NCI-H82 treated with DMSO at 0.1 percent for 48 hours (cell line): Measurements from ENCODE around the gene SEBOX.

Experiments used
- DNase-seq: peaks from one replicate; lab custom pipeline; 2025; ENCODE audit not compliant: unreplicated experiment; lab: John Stamatoyannopoulos, UW

SEBOX gene

GRCh38 chr17:28394337-28395116, 29.5 kb upstream of the SEBOX start:
- DNase-seq = no peak

DNA sequence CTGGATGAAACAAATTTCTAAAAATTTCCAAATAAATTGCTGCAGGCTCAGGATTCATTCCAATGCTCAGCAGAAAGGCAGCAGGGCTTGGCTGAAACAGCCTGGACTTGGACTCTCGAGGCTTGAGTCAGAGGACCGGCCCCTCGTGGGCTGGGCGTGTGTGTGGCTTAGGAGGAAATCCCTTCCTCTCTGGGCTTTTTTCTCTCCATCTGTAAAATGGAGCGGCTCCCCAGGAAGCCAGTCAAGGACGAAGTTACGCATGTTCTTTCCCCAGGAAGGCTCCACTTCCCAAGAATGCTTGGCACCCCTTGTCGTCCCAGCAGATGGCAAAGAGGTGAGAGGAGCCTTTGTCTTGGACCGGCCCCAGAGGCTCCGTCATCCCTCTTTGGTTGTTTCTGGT, 27.5 kb upstream of the SEBOX start:
- no peak for DNase-seq

GRCh38 chr17:28391401-28391800, 26.4 kb upstream of the SEBOX start:
- no peak for DNase-seq

DNA sequence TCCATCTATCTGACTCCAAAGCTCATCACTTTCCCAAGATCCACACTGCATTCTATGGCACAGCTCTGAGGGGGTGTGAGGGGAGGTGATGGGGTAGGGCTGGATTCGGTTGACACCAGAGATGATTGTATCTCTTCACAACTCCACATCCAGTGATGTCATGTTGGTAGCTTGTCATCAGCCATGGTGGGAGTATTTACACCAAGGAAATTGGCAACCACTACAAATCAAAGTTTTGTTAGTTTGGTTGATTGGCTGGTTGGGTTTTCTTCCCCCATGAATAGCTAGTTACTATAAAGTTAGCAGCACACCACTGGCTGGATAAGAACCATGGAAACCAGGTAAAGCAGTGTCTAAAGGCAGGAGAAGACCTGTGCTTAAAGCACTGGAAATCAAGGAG, 26.0 kb upstream of the SEBOX start:
- DNase-seq = no peak

GRCh38 chr17:28390563-28390962, 25.6 kb upstream of the SEBOX start:
- DNase-seq = no peak

- no peak for DNase-seq
Measured at GRCh38 chr17:28390141-28390540, 25.1 kb upstream of the SEBOX start.

DNA sequence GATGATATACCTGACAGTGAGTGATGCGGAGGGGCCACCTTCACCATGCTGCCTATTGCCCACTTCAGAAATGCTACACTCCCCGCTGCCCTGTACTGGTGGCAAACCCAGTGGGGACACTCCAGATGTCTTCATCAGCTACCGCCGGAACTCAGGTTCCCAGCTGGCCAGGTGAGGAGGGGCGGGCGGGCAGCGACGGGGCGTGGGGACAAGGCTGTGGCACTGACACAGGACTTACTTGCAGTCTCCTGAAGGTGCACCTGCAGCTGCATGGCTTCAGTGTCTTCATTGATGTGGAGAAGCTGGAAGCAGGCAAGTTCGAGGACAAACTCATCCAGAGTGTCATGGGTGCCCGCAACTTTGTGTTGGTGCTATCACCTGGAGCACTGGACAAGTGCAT, 23.1 kb upstream of the SEBOX start:
- DNase-seq = no peak

GRCh38 chr17:28386391-28386790, 21.4 kb upstream of the SEBOX start:
- no peak for DNase-seq

DNA sequence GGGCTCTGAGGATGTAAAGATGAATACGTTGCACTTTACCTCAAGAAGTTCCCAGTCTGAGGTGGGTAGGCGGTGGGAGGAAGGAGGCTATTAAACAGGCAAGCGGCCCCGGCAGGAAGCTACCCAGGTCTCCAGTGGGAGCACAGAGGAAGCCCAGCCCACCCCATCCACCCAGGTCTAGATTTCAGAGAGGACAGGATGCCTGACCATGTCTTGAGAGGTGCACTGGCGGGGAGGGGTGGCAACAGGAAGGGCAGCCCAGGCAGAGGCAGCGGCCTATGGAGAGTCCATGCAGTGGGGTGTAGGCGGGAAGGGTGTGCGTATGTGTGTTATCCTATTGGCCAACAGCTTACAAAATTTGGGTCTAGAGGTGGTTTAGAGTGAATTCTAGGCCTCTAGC, 20.4 kb upstream of the SEBOX start:
- no peak for DNase-seq

GRCh38 chr17:28385037-28385400, 20.0 kb upstream of the SEBOX start:
- DNase-seq = no peak

GRCh38 chr17:28384281-28385036, 19.5 kb upstream of the SEBOX start:
- DNase-seq = no peak

- no peak for DNase-seq
Measured at GRCh38 chr17:28381141-28381825, 16.3 kb upstream of the SEBOX start.

- no peak for DNase-seq
Measured at GRCh38 chr17:28379814-28380801, 15.1 kb upstream of the SEBOX start.

DNA sequence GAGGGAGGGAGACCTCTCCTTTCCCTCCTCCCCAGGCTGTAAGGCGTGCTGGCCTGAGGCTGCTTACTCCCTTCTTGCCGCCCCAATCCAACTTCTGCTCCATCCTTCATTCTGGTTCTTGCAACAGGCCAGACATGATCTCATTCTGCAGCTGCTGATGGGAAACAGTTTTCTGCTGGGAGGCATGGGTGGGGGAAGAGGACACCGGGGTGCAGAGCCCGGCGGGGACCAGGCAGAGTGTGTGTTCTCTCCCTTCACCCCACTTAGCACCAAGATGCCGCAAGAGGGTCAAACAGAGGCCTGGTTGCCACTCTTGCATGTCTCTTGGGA, 7.9 kb upstream of the SEBOX start:
- DNase-seq = no peak

GRCh38 chr17:28372203-28372944, 7.4 kb upstream of the SEBOX start:
- no peak for DNase-seq

DNA sequence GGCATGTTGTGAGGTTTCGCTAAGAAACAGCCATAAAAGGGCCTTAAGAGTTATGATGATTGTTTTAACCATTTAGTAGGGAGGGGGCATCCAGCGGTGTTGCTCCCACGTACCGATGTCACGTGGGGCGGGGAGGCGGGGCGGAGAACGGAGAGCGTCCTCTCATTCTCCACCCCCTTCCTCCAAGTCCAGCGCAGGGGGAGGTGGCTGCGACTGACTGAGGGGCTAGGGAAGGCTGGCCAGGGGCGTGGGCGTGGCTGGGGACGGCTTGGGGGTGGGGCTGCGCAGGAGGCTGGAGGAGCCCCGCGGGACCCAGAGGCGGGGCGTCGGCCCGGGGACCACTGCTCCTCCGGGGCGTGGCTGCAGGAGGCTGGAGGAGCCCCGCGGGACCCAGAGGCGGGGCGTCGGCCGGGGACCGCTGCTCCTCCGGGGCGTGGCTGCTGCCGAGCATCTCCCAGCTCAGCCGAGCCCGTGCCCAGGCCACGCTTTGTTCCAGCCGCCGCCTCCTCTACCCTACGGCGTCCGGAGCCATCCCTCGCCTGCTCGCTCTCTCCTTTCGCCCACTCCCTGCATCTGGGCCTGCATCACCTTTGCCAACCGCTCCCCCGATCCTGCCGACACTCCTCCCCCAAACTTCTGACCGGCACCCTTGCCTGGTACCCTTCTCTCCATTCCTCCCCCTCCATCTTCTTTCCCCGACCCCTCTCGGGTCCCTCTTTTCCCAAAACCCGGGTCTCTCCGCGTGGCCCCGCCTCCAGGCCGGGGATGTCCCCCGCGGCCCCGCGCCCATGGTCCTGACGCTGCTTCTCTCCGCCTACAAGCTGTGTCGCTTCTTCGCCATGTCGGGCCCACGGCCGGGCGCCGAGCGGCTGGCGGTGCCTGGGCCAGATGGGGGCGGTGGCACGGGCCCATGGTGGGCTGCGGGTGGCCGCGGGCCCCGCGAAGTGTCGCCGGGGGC, 6.5 kb upstream of the SEBOX start, which contains the start of gene SARM1:
TSS of gene SARM1 (plus strand) at position 450 of the 958 bp plus-strand sequence. CDS start at position 789, 339 bp downstream.
- DNase-seq = peak; percentile 95

GRCh38 chr17:28370744-28371103, 5.7 kb upstream of the SEBOX start:
- no peak for DNase-seq

DNA sequence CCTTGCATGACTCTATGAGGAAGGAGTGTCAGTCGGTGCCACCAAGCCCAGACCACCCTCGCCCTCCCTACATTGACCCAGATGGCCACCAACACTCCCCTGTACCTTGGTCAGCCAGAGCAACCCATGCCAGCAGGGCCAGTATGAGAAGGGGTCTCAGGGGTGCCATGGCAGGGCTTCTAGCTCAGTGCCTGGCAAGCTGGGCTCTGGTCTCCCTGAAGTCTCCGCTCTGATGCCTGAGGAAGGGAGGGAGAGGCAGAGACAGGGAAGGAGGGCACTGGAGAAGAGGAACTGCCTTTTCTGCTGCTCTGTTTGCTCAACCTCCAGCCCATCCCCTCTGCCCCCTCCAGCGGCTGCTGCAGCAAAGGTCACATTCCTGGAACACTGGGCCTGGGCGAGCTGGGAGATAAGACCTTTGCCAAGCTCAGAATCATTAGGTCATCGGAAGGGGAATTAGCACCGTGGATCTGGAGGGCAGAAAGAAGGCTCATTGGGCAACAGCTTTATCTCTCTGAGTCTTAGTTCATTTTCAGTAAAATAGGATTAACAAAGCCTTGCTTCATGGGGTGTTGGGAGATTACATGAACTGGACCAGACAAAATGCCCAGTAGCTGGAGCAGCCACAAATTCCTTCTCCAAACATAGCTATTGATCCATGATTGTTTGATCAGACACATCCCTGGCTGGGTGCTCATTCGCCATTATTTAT, 5.2 kb upstream of the SEBOX start, which contains the start of gene VTN:
TSS of gene VTN (minus strand) at position 273 of the 709 bp plus-strand sequence. CDS start at position 169, 104 bp downstream.
- DNase-seq = peak; percentile 97
